ENCODE results near the gene CD79B.

Gene CD79B

DNA sequence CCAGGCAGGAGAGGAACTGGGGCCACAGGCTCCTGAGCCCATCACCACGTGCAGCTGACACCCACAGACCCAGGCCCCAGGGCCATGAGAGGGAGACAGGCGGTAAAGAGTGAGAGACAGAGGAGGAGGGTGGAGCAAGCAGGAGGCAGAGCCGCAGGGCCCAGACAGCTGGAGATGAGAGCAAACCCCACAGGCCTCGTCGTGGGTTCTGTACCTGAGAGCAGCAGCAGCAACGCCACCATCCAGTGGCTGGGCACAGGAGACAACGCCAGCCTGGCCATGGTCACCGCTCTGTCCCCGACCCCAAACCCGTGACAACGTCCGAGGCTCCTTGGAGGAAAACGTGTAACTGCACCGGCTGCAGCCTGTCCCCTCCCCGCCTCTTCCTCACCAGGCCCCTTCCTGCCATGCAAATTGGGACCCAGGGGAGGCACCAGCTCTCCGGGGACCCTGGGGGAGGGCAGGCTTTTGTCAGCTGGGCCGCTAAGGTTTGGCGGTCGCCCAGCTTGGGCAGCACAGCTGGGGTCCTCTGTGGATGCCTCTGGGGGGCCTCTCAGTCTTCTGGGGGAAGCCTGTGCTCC lies at the start of gene CD79B:
Gene CD79B, minus strand, starts transcription at position 351 of the 581 bp plus-strand sequence. Its CDS starts 70 bp downstream, at position 281.
- DNase-seq (ENCODE audit: low spot score), result no peak

DNA sequence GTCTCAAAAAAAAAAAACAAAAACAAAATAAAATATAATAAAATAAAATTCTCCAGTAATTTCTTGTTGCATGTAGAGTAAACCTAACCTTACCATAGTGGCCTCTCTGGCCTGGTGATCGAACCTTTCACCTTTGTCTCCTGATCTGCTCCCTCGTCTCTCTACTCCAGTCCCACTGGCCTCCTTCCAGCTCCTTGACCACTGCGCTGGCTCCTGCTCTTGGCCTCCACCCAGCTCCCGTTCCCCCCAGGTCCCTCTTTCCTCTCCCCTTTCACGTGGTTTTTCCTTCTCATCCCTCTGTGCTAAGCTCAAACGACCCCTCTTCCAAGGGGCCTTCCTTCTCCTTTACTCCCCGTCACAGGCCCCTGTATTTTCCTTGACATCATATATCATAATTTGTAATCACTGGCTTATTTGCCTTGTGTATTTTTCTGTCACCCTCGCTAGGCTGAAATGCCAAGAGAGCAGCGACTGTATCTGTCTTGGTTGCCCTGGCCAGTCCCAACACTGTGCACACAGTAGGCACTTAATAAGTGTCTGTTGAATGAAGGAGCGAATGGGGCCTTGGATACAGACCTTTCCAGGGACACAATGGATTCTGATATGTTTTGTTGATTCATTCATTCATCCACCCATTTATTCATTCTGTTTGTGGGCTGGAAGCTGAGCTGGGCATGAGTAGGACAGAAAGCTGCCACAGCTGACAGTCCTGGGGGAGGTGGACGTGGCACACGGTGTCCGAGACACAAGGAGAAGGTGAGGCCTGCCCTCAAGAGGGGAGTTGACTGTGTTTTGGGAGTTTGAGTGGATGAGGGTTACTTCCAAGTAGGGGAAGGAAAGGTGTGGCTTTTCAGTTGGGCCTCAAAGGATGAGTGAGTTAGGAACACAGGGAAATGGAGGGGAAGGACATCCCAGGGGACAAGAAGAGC lies 46.4 kb upstream of the CD79B start:
- DNase-seq (ENCODE audit: low spot score), result no peak

DNA sequence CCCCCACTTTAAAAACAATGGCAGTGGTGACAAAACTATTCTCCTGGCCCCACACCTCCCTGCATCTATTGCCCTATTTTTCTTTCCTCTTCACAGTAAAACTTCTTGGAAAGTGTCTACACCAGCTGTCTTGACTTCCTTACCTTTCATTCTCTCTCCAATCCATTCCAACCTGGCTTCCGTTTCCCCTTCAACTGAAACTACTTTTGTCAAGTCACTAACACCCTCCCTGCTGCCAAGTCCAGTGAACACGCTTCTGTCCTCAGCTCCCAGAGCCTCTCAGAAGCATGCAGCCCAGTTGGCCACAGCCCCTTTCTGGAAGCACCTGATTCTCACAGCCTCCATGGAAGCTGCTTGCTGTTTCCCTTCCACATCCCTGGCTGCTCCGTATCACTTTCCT lies 44.6 kb upstream of the CD79B start:
- no peak for DNase-seq (ENCODE audit: low spot score)

DNA sequence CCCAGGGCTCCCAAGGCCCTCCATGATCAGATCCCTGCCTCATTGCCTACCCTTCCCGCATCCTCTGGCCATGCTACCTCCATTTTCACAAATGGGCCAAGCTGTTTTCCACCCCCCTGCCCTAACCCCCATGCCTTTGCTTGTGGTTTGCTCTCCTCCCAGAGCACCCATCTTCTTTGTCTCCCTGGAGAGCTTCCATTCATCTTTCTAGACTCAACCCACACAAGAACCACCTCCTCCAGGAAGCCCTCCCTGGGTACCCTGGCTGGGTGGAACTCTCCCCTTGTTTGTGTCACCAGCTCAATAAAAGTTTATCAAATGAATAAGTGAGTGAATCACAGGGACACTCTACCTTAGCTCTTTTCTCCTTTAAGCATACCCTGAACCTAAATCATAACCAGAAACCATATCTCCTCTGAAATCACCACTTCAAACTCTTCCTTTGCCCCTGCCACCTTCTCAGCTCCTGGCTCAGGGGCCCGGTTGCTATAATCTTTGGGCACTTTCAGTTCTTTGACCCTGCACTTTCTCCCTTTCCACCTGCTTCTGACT lies 43.5 kb upstream of the CD79B start:
- DNase-seq (ENCODE audit: low spot score), result no peak

DNA sequence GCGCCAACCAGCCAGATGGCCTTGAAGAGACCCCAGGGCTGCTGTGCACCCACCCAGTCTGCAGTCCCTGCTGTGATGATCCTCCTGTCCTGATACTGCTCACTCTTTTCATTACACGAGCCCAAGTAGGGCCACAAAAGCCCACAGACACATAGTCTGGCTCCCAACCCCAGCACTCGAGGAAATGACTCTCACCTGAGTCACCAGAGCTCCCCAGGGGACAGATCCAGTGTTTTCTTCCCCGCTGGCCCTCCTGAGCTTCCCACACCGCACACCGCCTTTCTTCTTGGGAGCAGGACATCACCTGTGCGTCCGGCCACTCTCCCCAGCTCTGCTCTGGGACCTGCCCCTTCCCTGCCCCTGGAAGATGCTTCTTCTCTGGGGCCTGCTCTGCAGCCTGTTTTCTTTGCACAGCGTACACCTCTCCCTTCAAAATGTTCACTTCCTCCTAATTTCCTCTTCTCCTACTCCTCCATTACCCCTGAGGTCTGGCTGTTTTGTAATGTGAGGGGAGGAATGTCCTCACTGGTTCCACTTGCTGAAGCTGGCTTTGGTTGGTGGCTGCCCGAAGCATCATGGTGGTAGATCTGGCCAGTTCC lies 42.6 kb upstream of the CD79B start:
- DNase-seq (ENCODE audit: low spot score), result peak; percentile 67

DNA sequence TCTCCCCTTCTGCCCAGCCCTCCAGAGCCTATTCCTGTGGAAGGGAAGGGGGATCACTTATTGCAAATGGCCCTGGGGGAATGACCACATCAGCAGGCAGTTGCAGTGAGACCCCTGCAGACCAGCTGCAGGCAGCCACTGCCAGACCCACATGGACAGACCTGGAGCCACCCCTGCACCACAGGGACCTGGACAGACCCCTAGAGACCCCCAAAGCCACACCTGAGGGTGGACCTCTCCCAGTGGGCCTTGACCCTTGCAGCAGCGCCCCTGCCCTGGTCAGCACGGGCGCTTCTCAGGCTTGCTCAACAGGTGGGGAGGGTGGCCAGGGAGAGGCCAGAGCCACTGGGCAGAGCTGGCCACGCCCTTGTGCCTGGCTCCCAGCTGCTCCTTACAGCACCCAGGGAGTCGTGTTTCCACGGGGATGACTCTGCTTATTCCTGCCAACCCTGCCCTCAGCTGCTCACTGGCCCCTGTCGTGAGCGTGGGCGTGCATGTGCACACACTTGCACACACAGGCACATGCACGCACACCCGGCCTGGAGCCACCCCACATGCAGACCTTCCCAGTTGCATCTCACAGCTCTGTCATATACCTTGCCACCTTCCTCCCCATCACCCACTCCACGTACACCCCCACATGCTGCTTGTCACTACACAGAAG lies 41.9 kb upstream of the CD79B start:
- DNase-seq (ENCODE audit: low spot score), result peak; percentile 26

DNA sequence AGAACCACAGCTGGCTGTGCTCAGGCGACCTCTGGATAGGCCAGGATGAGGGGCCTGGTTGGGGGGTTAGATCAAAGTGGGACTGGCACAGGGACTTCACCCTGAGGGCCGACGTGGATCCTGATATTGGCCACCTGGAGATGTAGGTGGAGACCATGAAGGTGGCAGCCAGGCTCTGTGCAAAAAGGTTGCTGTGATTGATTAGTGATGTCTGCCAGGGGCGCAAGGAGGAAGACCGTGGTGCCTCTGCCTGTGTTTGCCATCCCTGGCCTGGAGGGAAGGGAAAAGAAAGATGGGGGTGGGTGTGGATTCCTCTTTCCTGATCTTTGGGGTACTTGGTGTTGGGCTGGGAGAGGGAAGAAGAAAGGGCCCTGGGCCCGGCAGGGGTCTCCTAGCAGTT lies 41.1 kb upstream of the CD79B start:
- DNase-seq (ENCODE audit: low spot score), result no peak

DNA sequence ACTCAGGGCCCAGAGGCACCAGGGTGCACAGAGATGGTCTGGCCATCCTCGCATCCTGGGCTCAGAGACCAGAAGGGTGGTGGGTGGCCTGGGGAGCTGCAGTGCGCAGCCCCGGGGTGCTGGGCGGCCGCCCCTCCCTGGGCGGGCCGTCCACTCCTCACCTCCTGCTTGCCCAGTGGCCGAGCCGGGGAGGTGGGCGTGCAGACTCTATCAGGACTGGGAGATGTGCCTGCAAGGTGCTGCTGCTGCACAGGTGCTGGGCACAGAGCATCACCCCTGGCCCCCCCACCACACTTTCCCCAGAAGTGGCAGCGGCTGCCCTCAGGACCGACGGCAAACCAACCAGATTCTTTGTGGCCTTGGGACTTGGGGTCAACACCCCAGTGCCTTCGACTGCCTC lies 40.7 kb upstream of the CD79B start, which contains the start of gene SCN4A:
Gene SCN4A, minus strand, starts transcription at position 123 of the 400 bp plus-strand sequence. Its CDS starts 77 bp downstream, at position 46.
- DNase-seq (ENCODE audit: low spot score), result no peak

DNA sequence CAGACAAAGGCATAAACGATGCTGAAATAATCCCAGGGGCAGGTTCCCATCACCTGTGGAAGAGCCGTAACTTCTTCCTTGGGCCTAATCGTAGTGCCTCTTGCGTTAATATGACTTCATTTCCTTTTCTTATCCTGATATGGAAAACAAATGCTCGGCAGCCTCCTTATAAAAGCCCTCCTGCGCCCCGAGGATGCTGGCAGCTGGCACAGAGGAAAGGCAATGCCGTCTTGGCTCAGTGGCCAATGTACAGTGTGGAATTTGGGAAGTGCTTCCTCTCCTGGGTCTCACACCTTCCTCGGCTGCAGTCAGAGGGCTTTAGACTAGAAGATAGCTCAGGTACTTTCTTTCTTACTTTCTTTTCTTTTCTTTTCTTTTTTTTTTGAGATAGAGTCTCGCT lies 37.1 kb upstream of the CD79B start:
- no peak for DNase-seq (ENCODE audit: low spot score)

DNA sequence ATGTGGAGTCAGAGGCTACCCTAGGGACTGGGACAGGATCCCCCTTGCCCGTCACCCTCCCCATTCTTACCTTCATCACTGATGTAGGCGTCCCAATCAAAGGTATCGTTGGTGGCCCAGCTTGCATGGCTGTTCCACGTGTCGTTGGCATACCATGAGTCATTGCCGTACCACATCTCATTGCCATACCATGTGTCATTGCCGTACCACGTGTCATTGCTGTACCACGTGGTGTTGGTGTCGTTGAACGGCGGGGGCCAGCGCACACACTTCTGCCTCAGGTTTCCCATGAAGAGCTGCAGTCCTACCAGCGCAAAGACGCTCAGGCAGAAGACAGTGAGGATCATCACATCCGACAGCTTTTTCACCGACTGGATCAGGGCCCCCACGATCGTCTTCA lies 35.8 kb upstream of the CD79B start:
- DNase-seq (ENCODE audit: low spot score), result no peak

DNA sequence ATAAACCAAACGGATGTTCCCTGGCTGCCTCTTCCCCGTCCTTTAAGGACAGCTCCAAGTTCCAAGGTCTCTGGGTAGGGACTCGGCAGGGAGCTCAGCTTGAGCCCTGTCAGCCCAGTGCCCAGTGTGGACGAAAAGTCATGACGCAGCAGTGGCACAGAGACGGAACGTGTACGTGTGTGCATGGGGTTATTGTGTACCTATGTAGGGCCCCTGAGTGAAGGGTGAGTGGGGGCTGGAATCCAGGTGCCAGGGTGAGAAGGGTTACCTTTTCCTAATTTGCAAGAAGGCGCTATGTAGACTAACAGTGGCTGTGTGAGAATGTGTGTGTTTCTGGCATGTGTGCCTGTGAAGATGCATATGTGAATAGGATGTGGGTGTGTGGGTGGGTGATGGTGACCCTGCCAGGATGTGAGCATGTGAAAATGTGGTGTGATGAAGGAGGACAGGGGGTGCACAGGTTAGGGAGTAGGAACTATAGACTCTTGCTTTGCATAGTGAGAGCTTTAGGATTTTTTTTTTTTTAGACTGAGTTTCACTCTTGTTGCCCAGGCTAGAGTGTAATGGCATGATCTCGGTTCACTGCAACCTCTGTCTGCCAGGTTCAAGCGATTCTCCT lies 34.6 kb upstream of the CD79B start:
- DNase-seq (ENCODE audit: low spot score), result no peak

DNA sequence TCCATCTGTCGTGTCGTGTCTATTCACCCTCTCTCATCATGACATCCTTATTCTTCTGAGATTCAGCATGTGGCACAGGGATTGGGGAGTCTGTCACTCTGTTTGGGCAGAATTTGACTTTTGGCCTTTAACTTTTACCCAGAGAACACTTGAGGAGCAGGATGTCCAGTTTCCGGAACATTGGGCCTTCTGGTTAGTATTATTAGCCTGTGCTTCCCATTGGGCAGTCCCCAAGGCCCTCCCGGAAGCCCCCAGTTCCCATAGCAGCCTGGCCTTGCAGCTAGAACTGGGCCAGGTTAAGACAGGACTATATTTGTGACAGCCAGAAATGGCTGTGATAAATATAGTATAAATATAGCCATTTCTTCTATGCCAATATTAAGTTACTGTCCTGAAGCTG lies 31.0 kb upstream of the CD79B start:
- no peak for DNase-seq (ENCODE audit: low spot score)

DNA sequence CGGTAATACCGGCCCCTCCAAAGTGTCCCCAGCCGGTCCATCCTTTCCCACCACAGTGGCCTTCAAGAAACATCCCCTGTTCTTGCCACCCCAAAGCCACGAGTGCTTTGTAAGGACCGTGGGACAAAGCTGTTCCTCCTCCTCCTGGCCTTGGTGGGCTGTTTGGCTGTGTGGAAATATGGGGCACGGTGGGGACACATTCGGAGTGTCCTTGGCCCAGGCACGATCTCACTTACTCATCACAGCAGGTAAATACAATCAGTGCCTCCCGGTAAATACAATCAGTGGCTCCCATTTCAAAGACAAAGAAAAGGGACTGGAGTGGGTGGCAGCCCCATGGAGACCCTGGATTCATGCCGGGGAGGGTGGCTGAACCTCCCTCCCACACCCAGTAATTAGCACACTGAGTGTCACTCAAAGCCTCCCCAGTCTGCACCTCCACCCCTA lies 30.2 kb upstream of the CD79B start:
- no peak for DNase-seq (ENCODE audit: low spot score)

DNA sequence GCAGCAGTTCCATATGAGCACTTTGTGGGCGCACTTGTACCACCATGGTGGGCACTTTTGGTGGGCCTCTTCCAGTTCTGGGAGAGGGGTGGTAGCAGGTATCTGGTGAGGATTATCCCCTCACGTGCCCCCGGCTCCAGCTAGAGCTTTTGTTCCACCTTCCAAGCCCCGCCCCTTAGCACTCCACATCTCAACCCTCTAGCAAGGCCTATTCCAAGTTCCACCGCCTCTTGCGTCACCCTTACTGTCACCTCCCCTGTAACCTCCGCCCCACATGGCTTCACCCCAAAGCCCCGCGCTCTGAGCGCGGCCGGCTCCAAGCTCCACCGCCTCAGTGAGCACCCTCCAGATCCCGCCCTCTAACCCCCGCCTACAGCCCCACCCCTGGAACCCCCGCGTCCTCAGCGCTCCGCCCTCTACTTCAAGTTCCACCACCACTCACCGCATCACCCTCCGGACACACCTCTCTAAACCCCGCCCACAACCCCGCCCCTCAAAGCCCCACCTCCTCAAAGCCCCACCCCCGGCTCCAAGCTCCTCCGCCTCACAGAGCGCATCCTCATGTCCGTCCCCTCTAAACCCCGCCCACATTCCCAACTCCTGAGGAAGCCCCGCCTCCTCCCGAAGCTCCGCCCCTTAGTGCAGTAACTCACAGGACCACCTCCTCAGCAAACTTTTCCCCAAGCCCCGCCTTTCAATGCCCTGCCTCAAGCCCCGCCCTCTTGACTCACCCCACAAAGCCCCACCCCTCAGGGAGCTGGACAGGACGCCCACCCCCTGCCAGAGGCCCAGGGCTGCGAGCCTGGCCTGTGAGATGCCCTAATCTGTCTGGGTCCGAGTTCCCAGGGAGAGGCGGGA lies 29.5 kb upstream of the CD79B start:
- peak; percentile 71 for DNase-seq (ENCODE audit: low spot score)

DNA sequence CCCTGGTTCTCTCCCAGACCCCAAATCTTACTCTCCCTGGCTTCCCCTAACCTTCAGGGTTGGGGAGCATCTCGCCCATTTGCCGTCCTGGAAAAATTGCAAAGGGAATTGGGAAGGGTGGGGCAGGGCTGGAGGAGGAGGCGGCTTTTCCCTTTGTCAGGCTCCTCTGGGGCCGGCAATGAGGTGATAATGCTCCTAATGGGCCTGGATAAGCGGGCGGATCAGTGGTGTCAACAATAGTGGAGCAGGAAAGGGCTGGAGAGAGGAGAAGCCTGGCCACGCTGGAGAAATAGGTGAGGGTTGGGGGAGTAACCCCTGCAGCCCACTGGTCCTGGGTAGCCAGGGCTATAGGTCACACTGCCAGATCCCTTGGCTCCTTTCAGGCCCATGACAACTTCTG lies 28.3 kb upstream of the CD79B start:
- DNase-seq (ENCODE audit: low spot score), result no peak

DNA sequence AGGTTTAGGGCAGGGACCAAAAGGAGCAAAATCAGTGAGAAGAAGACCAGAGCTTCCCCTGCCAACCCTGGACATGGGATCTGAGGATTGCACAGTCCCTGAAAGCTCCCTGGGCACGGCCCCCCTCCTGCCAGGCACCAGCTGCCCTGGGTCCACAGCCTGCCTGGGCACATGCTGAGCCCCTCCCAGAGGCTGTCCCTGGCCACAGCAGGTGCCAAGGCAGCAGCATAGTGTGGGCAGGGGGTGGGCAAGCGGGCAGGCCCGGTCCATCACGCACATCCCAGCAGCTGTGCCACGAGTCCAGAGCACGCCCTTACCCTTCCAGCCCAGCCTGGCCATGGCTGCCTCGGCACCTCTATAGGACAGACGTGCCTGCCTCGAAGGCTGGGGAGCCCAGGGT lies 27.9 kb upstream of the CD79B start:
- DNase-seq (ENCODE audit: low spot score), result no peak

DNA sequence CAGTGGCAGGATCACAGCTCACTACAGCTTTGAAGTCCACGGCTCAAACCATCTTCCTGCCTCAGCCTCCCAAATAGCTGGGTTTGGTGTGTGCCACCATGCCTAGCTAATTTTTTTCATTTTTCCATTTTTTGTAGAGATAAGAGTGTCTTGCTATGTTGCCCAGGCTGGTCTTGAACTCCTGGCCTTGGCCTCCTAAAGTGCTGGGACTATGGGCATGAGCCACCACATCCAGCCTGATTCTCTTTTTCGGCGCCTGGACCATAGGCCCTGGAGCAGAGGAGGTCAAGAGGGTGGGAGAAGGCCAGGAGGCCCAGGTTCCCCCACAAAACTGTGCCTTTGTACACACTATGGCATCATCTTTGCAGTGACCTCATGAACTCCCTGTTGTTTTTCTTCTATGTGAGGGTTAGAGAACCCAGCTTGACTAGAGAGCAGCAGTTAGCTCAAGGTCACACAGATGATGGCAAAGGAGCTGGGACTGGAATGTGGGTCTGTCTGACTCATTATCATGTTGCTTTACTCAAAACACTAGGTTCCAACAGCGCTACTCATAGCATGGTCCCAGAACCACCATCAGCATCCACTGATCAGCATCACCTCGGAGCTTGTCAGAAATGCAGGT lies 24.3 kb upstream of the CD79B start:
- peak; percentile 31 for DNase-seq (ENCODE audit: low spot score)

DNA sequence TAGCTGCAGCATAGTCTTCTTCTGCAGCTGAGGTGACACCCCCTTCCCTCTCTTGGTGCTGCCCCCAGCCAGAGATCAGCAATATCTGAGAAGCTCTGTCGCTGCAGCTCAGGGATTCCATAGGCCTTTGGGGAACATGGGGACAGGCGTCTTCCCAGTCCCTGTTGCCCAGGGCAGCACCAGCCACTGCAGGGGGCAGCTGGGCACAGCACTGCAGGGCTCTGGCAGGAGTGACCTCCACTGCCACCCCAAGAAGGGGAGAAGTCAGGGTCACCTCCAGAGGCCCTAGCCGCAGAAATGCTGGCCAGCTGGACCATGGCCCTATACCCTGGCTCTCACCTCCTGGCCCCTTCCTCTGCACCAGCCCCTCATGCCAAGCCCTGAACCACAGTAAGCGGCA lies 23.7 kb upstream of the CD79B start:
- no peak for DNase-seq (ENCODE audit: low spot score)

DNA sequence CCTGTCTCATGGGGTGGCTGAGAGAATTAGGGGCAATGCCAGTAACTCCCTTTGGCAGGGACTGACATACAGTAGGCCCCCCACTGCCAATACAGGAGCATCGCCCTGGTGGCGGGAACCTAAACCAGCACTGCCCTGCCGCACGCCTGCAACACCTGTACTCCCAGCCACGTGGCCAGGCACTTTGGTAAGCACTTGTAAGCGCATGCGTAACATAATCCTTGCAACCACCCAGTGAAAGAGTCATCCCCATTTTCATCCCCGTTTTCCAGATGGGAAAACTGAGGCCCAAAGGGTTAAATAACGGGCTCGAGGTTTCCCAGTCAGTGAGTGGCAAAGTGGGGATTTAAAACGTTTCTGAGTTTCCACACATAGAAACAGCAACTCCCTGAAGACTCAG lies 23.1 kb upstream of the CD79B start:
- DNase-seq (ENCODE audit: low spot score), result no peak

DNA sequence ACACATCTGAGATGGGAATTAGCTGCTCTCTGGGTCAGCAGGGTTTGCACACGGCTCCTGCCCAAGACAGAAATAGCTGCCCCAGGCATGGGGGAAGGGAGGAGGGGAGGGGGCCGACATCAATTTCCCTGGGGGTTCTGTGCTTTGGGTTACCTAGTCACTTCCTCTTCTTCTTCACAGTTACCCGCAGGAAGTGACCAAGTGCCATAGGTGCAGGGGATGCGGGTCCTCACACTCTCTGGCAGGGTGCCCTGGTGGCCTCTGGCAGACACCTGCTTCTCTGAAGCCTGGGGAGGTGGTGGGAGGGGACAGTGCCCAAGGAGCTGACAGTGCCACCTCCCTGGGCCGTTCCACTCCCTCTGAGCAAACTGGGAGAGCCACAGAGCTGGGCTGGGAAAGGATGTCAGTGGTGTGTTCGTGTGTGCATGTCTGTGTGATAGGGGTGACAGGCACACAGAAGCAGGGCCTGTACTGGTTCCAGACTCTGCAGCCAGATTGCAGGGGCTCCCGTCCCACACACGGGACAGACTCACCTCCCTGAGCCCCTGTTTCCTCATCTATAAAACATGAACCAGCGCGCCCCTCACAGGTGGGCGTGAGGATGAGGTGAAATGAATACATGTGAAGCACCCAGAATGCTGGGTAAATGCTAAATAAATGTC lies 22.4 kb upstream of the CD79B start:
- no peak for DNase-seq (ENCODE audit: low spot score)

Data from AG08395 (cell line).